PFSK-1 (cell line): ENCODE measurements around the gene EHBP1L1.

ENCODE experiments used
- FOXP2 ChIP-seq: optimal IDR thresholded peaks from 2 replicates; pipeline ENCODE3; 2011; ENCODE audit warnings: borderline replicate concordance, control low read depth, inconsistent platforms; ENCODE audit not compliant: insufficient read depth; ENCODE audit errors: extremely low read length, extremely low read depth
- POLR2AphosphoS5 ChIP-seq: IDR thresholded peaks from 2 replicates; pipeline ENCODE4 v1.6.1; 2012; ENCODE audit warnings: low read depth, mild to moderate bottlenecking, control low read depth, low read length, moderate library complexity
- SIN3A ChIP-seq: IDR thresholded peaks from 2 replicates; pipeline ENCODE4 v1.6.1; 2012; ENCODE audit warnings: mild to moderate bottlenecking, low read length, moderate library complexity, borderline replicate concordance; ENCODE audit not compliant: insufficient read depth
- TAF1 ChIP-seq: IDR thresholded peaks from 2 replicates; pipeline ENCODE4 v1.6.1; 2012; ENCODE audit warnings: low read length, control low read depth, borderline replicate concordance; ENCODE audit not compliant: insufficient read depth
- TF ChIP-seq, protein P1 (sequence below), 2 experiments: IDR thresholded peaks; 2 replicates each; pipeline versions ENCODE4 v1.6.1 to v1.8.0; 2011 to 2012; ENCODE audit warnings: low read depth in 2 of 2, low read length in 2 of 2, control low read depth in 1 of 2, inconsistent platforms in 1 of 2, mild to moderate bottlenecking in 1 of 2, moderate library complexity in 1 of 2; ENCODE audit not compliant: insufficient read depth in 1 of 2

EHBP1L1 gene

GRCh38 chr11:65598258-65598699 is 22.4 kb downstream of the EHBP1L1 start:
- TF ChIP-seq POLR2AphosphoS5 = no peak
- TF ChIP-seq, protein P1, sequence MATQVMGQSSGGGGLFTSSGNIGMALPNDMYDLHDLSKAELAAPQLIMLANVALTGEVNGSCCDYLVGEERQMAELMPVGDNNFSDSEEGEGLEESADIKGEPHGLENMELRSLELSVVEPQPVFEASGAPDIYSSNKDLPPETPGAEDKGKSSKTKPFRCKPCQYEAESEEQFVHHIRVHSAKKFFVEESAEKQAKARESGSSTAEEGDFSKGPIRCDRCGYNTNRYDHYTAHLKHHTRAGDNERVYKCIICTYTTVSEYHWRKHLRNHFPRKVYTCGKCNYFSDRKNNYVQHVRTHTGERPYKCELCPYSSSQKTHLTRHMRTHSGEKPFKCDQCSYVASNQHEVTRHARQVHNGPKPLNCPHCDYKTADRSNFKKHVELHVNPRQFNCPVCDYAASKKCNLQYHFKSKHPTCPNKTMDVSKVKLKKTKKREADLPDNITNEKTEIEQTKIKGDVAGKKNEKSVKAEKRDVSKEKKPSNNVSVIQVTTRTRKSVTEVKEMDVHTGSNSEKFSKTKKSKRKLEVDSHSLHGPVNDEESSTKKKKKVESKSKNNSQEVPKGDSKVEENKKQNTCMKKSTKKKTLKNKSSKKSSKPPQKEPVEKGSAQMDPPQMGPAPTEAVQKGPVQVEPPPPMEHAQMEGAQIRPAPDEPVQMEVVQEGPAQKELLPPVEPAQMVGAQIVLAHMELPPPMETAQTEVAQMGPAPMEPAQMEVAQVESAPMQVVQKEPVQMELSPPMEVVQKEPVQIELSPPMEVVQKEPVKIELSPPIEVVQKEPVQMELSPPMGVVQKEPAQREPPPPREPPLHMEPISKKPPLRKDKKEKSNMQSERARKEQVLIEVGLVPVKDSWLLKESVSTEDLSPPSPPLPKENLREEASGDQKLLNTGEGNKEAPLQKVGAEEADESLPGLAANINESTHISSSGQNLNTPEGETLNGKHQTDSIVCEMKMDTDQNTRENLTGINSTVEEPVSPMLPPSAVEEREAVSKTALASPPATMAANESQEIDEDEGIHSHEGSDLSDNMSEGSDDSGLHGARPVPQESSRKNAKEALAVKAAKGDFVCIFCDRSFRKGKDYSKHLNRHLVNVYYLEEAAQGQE (IDR thresholded peaks at IDR 0.05; ENCODE audit: insufficient read depth in 1 of 2, low read depth in 2 of 2, low read length in 2 of 2) = no peak
- TF ChIP-seq FOXP2 = no peak
- TF ChIP-seq SIN3A = no peak
- no peak for TF ChIP-seq TAF1

DNA sequence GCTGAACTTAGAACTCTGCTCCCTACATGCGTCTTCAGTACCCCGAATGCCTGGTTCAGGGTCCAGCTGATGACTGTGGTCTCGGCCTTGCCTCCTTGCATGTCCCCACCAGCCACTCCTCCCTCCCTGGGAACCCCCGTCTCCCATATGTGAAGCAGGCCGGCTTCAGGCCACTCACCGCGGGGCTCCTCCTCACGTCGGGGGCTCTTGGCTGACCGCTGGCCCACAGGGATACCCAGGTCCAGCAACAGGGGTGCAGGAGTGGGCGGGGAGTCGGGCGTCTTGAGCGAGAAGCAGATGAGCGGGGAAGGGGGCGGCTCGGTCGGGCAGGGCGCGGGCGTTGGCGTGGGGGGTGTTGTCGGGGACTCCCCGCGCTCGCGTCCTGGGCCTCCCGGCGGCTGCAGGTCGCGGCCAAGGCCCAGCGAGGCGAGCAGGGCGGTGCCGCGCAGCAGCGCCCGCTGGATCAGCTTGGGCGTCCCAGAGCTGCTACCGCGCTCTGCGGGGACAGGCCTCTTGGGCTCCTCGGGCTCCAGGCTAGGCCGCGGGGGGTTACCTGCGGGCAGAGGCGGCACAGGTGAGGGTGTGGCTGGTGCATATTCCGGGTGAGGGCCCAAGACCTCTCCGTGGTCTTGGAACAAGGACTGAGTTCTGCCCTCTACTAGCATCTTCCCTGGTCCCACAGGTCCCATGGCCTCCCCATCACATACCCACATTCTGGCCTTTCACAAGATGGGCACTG is 23.5 kb downstream of the EHBP1L1 start:
- TF ChIP-seq SIN3A (no peak), TAF1 (no peak), FOXP2 (no peak), POLR2AphosphoS5 (no peak)
- TF ChIP-seq, protein P1 (IDR thresholded peaks at IDR 0.05; ENCODE audit: insufficient read depth in 1 of 2, low read depth in 2 of 2, low read length in 2 of 2) = no peak

DNA sequence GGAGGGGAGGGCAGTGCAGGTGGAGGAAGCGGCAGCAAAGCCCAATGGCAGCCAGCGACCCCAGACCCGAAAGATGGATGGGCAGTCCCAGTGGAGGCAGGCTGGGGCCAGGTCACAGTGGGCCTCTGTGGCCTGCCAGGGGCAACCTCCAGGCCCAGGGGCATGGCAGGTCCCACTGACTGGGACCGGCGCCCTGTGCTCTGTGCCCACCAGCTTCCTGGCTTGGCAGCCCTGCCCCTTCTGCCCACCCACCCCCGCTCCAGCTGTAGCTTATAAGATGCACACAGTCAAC is 24.0 kb downstream of the EHBP1L1 start:
- TF ChIP-seq SIN3A (no peak), TAF1 (no peak), FOXP2 (no peak), POLR2AphosphoS5 (no peak)
- TF ChIP-seq, protein P1 (IDR thresholded peaks at IDR 0.05; ENCODE audit: insufficient read depth in 1 of 2, low read depth in 2 of 2, low read length in 2 of 2) = no peak

DNA sequence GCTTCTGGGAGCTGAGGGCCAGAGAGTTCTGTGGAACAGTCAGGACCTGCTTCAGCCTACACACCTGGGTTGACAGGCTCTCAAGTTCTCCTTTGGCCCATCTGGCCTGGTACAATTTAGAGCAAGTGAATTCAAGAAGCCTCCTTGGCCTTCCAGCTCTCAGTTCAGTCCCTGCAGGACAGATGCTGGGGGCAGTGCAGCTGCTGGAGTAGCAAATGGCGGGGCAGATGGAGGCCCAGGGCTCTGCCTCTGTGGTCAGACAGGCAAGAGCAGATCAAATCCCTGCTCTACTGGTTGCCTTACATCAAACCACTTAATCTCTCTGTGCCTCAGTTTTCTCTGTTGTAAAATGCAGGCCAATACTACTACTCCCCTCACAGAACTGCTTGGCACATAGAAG is 28.4 kb downstream of the EHBP1L1 start:
- TF ChIP-seq FOXP2 (no peak), POLR2AphosphoS5 (no peak), TAF1 (no peak), SIN3A (no peak)
- TF ChIP-seq, protein P1 (IDR thresholded peaks at IDR 0.05; ENCODE audit: insufficient read depth in 1 of 2, low read depth in 2 of 2, low read length in 2 of 2) = no peak
